Measurements from ENCODE around the gene USP12. TPM values are rescaled to one million over a fixed set of nuclear protein-coding genes. Genes with fewer than 3 reads are reported as not detected.

Gene USP12
- total RNA-seq, 2 experiments from 2014 or later: 19.3 to 19.8 TPM

GRCh38 chr13:27023385-27024073 lies 148.1 kb downstream of the USP12 start:
- no peak overlapping the region for H3K27ac Mint-ChIP-seq
- no peaks in the 10 kb centered on the region for H3K36me3 Mint-ChIP-seq (ENCODE audit: low read depth)
- POLR2A ChIA-PET: interaction anchor here (0.7 kb wide), 1 partner anchor 63 kb away, joined by 3 read pairs; no protein-coding TSS in a partner anchor
- H3K4me1 Mint-ChIP-seq (ENCODE audit: low read depth): peaks cover 17% of the 10 kb centered on the region
- CTCF ChIA-PET: interaction anchor here (3.9 kb wide), 1 partner anchor 38 kb away, joined by 13 read pairs; no protein-coding TSS in a partner anchor
- H3K9me3 Mint-ChIP-seq (ENCODE audit: insufficient read depth): no peaks in the 10 kb centered on the region
- H3K27me3 Mint-ChIP-seq (ENCODE audit: low read depth): peaks cover 9% of the 10 kb centered on the region
- ATAC-seq (no peak), DNase-seq (no peak)
- H3K4me3 Mint-ChIP-seq: no peak overlapping the region

GRCh38 chr13:27022571-27023311 lies 148.9 kb downstream of the USP12 start:
- no peak overlapping the region for H3K4me3 Mint-ChIP-seq
- peaks cover 17% of the 10 kb centered on the region for H3K4me1 Mint-ChIP-seq (ENCODE audit: low read depth)
- ChIA-PET CTCF (interaction anchor here (3.9 kb wide), 1 partner anchor 38 kb away, joined by 13 read pairs; no protein-coding TSS in a partner anchor), POLR2A (interaction anchor here (0.7 kb wide), 2 partner anchors 22 to 64 kb away, joined by 3 read pairs; no protein-coding TSS in a partner anchor)
- H3K36me3 Mint-ChIP-seq (ENCODE audit: low read depth): no peaks in the 10 kb centered on the region
- DNase-seq (no peak), ATAC-seq (no peak)
- no peaks in the 10 kb centered on the region for H3K9me3 Mint-ChIP-seq (ENCODE audit: insufficient read depth)
- H3K27ac Mint-ChIP-seq: no peak overlapping the region
- peaks cover 8% of the 10 kb centered on the region for H3K27me3 Mint-ChIP-seq (ENCODE audit: low read depth)

GRCh38 chr13:27020415-27020814 lies 151.2 kb downstream of the USP12 start:
- ATAC-seq (no peak), DNase-seq (no peak)
- Mint-ChIP-seq H3K4me3 (no peak overlapping the region), H3K27me3 (ENCODE audit: low read depth) (peaks cover 5% of the 10 kb centered on the region), H3K4me1 (ENCODE audit: low read depth) (no peaks in the 10 kb centered on the region), H3K27ac (no peak overlapping the region), H3K36me3 (ENCODE audit: low read depth) (no peaks in the 10 kb centered on the region), H3K9me3 (ENCODE audit: insufficient read depth) (no peaks in the 10 kb centered on the region)
- POLR2A ChIA-PET: no interaction called here
- CTCF ChIA-PET: no interaction called here

GRCh38 chr13:27018882-27019281 lies 152.7 kb downstream of the USP12 start:
- no peak for DNase-seq
- Mint-ChIP-seq H3K4me3 (no peak overlapping the region), H3K4me1 (ENCODE audit: low read depth) (no peaks in the 10 kb centered on the region), H3K27me3 (ENCODE audit: low read depth) (peaks cover 2% of the 10 kb centered on the region), H3K9me3 (ENCODE audit: insufficient read depth) (no peaks in the 10 kb centered on the region), H3K36me3 (ENCODE audit: low read depth) (no peaks in the 10 kb centered on the region), H3K27ac (no peak overlapping the region)
- ATAC-seq: no peak
- ChIA-PET CTCF (no interaction called here), POLR2A (no interaction called here)

- CTCF ChIA-PET: no interaction called here
- ATAC-seq (no peak), DNase-seq (no peak)
- peaks cover 4% of the 10 kb centered on the region for H3K27me3 Mint-ChIP-seq (ENCODE audit: low read depth)
- no peaks in the 10 kb centered on the region for H3K9me3 Mint-ChIP-seq (ENCODE audit: insufficient read depth)
- no peak overlapping the region for H3K4me3 Mint-ChIP-seq
- no peak overlapping the region for H3K27ac Mint-ChIP-seq
- no peaks in the 10 kb centered on the region for H3K4me1 Mint-ChIP-seq (ENCODE audit: low read depth)
- H3K36me3 Mint-ChIP-seq (ENCODE audit: low read depth): no peaks in the 10 kb centered on the region
- POLR2A ChIA-PET: no interaction called here
These were observed 153.2 kb downstream of the USP12 start for GRCh38 chr13:27018344-27018861.

GRCh38 chr13:27016875-27017274 lies 154.7 kb downstream of the USP12 start:
- ChIA-PET CTCF (interaction anchor here (0.9 kb wide), 1 partner anchor 31 kb away, joined by 3 read pairs; no protein-coding TSS in a partner anchor), POLR2A (no interaction called here)
- peaks cover 13% of the 10 kb centered on the region for H3K27me3 Mint-ChIP-seq (ENCODE audit: low read depth)
- no peak for DNase-seq
- H3K9me3 Mint-ChIP-seq (ENCODE audit: insufficient read depth): no peaks in the 10 kb centered on the region
- H3K4me1 Mint-ChIP-seq (ENCODE audit: low read depth): no peaks in the 10 kb centered on the region
- no peak overlapping the region for H3K4me3 Mint-ChIP-seq
- ATAC-seq: no peak
- no peaks in the 10 kb centered on the region for H3K36me3 Mint-ChIP-seq (ENCODE audit: low read depth)
- H3K27ac Mint-ChIP-seq: no peak overlapping the region

Other genes starting within 250 kb of the USP12 start
- gene RPL21, start 79.7 kb upstream of the USP12 start, total RNA-seq: 100 to 1,000 TPM; 784 to 807 TPM
- gene RASL11A, start 99.0 kb upstream of the USP12 start, total RNA-seq: under 1 TPM; 0.52 to 0.92 TPM